HAP-1 (cell line): ENCODE results near the gene ESRRA.
"Not testable (repeated sequence)": the region's sequence is repeated elsewhere in the genome, so short reads cannot be mapped to it uniquely, and the experiment has no call there.

ENCODE experiments used
- DNase-seq, 2 experiments: peaks; one replicate each; pipeline ENCODE4 v3.0.0-alpha.2; 2016 to 2020; ENCODE audit warnings: low spot score in 2 of 2
- H3K27me3 ChIP-seq: fragments of 250-450 bp; sonication (Bioruptor Pico); 2 replicates; pipeline ENCODE4 v1.5.1; 2020; ENCODE audit warnings: low read depth, mild to moderate bottlenecking, moderate library complexity
- H3K36me3 ChIP-seq: fragments of 250-450 bp; sonication (Bioruptor Pico); replicated peaks from 2 replicates; pipeline ENCODE4 v1.5.1; 2020; ENCODE audit warnings: mild to moderate bottlenecking
- H3K4me1 ChIP-seq: fragments of 250-450 bp; sonication (Bioruptor Pico); 2 replicates; pipeline ENCODE4 v1.5.1; 2020; ENCODE audit warnings: mild to moderate bottlenecking
- H3K4me3 ChIP-seq: fragments of 250-450 bp; sonication (Bioruptor Pico); 2 replicates; pipeline ENCODE4 v1.5.1; 2020; ENCODE audit warnings: mild to moderate bottlenecking, moderate library complexity
- H3K9me3 ChIP-seq: fragments of 250-450 bp; sonication (Bioruptor Pico); 2 replicates; pipeline ENCODE4 v1.5.1; 2020; ENCODE audit warnings: mild to moderate bottlenecking, moderate library complexity
- in situ Hi-C: fragments of 300-500 bp; cut with MboI; formaldehyde crosslinking; loops from 3 replicates; pipeline ENCODE4 v1.14.3; 2020; ENCODE audit warnings: low sequenced_read_pairs, inconsistent platforms, mixed read lengths

The ESRRA gene

GRCh38 chr11:64304032-64304315, 1.4 kb upstream of the ESRRA start:
- H3K4me1 ChIP-seq = peaks cover 14% of the 10 kb centered on the region; the same call in 1 of the 2 replicates
- H3K9me3 ChIP-seq = no peaks in the 10 kb centered on the region
- H3K4me3 ChIP-seq = peak overlapping the region; percentile 47
- DNase-seq = no peak
- in situ Hi-C loops = no loop called here
- no peaks in the 10 kb centered on the region for H3K36me3 ChIP-seq
- H3K27me3 ChIP-seq = no peaks in the 10 kb centered on the region

- peaks cover 14% of the 10 kb centered on the region; the same call in 1 of the 2 replicates for H3K4me1 ChIP-seq
- in situ Hi-C loops = no loop called here
- H3K36me3 ChIP-seq = no peaks in the 10 kb centered on the region
These were observed 830 bp upstream of the ESRRA start for GRCh38 chr11:64304316-64305072.

GRCh38 chr11:64305691-64306562, 603 bp downstream of the ESRRA start:
- peak overlapping the region; percentile 67 for H3K4me3 ChIP-seq
- peak; percentile 61 to 85 for DNase-seq
- peaks cover 8% of the 10 kb centered on the region; the same call in 1 of the 2 replicates for H3K4me1 ChIP-seq
- no peaks in the 10 kb centered on the region for H3K27me3 ChIP-seq
- in situ Hi-C loops = no loop called here
- H3K9me3 ChIP-seq = no peaks in the 10 kb centered on the region
- no peaks in the 10 kb centered on the region for H3K36me3 ChIP-seq

More at GRCh38 chr11:64304316-64305072, 830 bp upstream of the ESRRA start:
- no peaks in the 10 kb centered on the region for H3K27me3 ChIP-seq
- H3K9me3 ChIP-seq = no peaks in the 10 kb centered on the region
- H3K4me3 ChIP-seq = peak overlapping the region; percentile 47
- DNase-seq = peak; percentile 86 to 98

DNA sequence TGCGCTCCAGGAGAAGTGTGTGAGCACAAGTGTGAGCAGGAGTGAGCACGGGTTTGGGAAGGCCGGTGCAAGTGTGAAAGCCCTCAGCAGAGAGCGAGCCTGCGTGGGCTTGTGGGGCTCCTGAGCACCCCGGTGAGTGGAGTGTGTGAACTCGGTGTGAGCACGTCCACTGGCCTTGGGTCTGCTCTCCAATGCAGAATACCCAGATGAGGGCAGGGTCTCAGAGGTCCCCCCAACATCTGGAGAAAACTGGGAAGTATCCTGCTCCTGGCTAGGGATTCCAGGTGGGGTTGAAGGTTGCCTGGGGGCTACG, 1.2 kb downstream of the ESRRA start:
- Histone ChIP-seq H3K4me3 (peak overlapping the region; percentile 67), H3K36me3 (no peaks in the 10 kb centered on the region), H3K9me3 (no peaks in the 10 kb centered on the region), H3K27me3 (no peaks in the 10 kb centered on the region), H3K4me1 (peaks cover 8% of the 10 kb centered on the region; the same call in 1 of the 2 replicates)
- no peak for DNase-seq
- in situ Hi-C loops = no loop called here

DNA sequence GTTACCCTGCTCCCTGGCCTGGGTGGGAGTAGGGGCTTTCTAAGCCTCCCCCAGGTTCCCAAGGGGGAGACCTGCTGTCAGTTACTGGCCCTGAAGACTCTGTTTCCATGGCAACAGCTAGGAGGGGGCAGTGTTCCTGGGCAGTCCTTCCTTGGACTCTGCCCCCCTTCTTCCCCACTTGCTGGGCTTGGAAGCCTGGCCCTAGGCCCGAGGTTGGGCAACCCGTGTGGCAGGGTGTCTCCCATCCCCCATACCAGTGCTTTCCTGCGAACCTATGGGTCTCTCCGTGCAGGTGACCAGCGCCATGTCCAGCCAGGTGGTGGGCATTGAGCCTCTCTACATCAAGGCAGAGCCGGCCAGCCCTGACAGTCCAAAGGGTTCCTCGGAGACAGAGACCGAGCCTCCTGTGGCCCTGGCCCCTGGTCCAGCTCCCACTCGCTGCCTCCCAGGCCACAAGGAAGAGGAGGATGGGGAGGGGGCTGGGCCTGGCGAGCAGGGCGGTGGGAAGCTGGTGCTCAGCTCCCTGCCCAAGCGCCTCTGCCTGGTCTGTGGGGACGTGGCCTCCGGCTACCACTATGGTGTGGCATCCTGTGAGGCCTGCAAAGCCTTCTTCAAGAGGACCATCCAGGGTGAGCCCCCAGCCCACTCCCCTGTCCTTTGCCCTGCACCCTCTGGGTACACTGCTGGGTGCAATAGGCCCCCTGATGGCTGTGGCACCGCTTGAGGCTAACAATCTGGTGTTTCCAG, 1.7 kb downstream of the ESRRA start:
- H3K4me3 ChIP-seq = peak overlapping the region; percentile 67
- peaks cover 8% of the 10 kb centered on the region; the same call in 1 of the 2 replicates for H3K4me1 ChIP-seq
- no peaks in the 10 kb centered on the region for H3K36me3 ChIP-seq
- DNase-seq = no peak
- no peaks in the 10 kb centered on the region for H3K9me3 ChIP-seq
- in situ Hi-C loops = no loop called here
- no peaks in the 10 kb centered on the region for H3K27me3 ChIP-seq

DNA sequence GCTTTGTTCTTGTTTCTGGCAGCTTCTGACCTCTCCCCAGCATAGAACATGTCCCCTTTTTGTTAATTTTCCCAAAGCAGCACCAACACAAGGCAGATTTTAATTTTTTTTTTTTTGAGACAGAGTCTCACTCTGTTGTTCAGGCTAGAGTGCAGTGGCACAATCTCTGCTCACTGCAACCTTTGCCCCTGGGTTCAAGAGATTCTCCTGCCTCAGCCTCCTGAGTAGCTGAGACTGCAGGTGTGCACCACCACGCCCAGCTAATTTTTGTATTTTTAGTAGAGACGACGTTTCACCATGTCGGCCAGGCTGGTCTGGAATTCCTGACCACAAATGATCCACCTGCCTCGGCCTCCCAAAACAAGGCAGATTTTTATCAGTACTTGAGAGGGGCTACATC, 2.5 kb downstream of the ESRRA start:
- H3K4me3 ChIP-seq, H3K4me1 ChIP-seq, in situ Hi-C loops, H3K27me3 ChIP-seq, H3K36me3 ChIP-seq, H3K9me3 ChIP-seq, DNase-seq: not testable (repeated sequence)

DNA sequence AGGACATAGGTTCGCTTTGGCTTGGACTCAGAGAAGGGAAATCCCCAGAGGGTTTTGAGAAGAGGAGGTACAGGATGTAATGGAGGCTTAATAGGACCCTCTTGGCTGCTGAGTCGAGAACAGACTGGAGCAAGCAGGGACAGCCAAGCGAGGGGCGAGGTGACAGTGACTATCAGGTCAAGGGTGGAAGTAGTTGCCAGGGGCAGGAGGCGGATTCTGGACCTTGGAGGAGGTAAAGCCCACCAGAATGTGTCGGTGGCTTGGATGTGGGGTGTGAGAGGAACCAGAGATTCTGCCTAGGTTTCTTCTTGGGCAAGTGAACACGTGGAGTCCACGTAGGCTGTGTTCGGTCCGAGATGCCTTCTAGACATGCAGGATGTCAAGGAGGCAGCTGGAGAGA, 7.6 kb downstream of the ESRRA start:
- H3K36me3 ChIP-seq = peaks cover 37% of the 10 kb centered on the region
- no peaks in the 10 kb centered on the region for H3K9me3 ChIP-seq
- H3K4me3 ChIP-seq = no peak overlapping the region
- in situ Hi-C loops = no loop called here
- no peak for DNase-seq
- H3K27me3 ChIP-seq = no peaks in the 10 kb centered on the region
- H3K4me1 ChIP-seq = peaks cover 5% of the 10 kb centered on the region; the same call in 1 of the 2 replicates

DNA sequence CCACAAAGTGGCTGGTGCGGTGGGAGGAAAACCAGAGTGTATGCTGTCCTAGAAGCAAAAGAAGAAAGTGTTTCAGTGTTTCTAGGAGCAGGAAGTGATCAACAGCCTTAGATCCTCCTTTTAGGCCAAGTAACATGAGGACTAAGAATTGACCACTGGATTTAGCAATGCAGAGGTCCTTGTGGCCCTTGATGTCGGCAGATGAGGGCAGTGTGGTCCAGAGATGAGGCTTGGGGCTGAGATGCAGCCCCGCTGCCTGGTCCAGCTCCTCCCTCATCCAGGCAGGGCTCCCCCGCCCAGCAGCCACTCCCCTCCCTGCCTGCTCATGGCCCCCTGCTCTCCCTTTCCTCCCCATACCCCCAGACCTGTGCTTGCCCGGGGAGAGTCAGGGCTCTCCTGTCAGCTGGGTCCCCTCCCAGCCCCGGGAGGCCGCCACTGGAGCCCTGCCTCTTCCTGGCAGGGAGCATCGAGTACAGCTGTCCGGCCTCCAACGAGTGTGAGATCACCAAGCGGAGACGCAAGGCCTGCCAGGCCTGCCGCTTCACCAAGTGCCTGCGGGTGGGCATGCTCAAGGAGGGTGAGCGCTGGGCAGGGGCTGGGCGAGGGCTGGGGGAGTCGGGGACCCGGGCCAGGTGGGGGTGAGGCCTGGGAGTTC, 8.3 kb downstream of the ESRRA start:
- in situ Hi-C loops = no loop called here
- no peaks in the 10 kb centered on the region for H3K27me3 ChIP-seq
- no peak overlapping the region for H3K4me3 ChIP-seq
- peaks cover 5% of the 10 kb centered on the region; the same call in 1 of the 2 replicates for H3K4me1 ChIP-seq
- H3K9me3 ChIP-seq = no peaks in the 10 kb centered on the region
- no peak for DNase-seq
- H3K36me3 ChIP-seq = peaks cover 37% of the 10 kb centered on the region

GRCh38 chr11:64314146-64314804, 9.0 kb downstream of the ESRRA start:
- no peaks in the 10 kb centered on the region for H3K27me3 ChIP-seq
- H3K9me3 ChIP-seq = no peaks in the 10 kb centered on the region
- H3K4me1 ChIP-seq = peaks cover 10% of the 10 kb centered on the region
- DNase-seq = no peak
- H3K36me3 ChIP-seq = peaks cover 40% of the 10 kb centered on the region
- H3K4me3 ChIP-seq = no peak overlapping the region
- in situ Hi-C loops = no loop called here

GRCh38 chr11:64314805-64315561, 9.7 kb downstream of the ESRRA start:
- no peaks in the 10 kb centered on the region for H3K9me3 ChIP-seq
- H3K4me1 ChIP-seq = peaks cover 13% of the 10 kb centered on the region
- H3K4me3 ChIP-seq = no peak overlapping the region
- DNase-seq = no peak
- no peaks in the 10 kb centered on the region for H3K27me3 ChIP-seq
- peaks cover 45% of the 10 kb centered on the region for H3K36me3 ChIP-seq
- in situ Hi-C loops = no loop called here

GRCh38 chr11:64315667-64316526, 10.6 kb downstream of the ESRRA start:
- peaks cover 13% of the 10 kb centered on the region for H3K4me1 ChIP-seq
- H3K4me3 ChIP-seq = peak overlapping the region; percentile 91
- DNase-seq, H3K9me3 ChIP-seq, in situ Hi-C loops, H3K27me3 ChIP-seq: not testable (repeated sequence)
- peaks cover 49% of the 10 kb centered on the region for H3K36me3 ChIP-seq
